ENCODE results near the gene HTR6. TPM values are rescaled to one million over a fixed set of nuclear protein-coding genes. Genes with fewer than 3 reads are reported as not detected.
"Not testable (repeated sequence)": the region's sequence is repeated elsewhere in the genome, so short reads cannot be mapped to it uniquely, and the experiment has no call there.

HTR6 gene
- polyA plus RNA-seq, 1 experiment: not detected

- ChIA-PET POLR2A (no interaction called here), CTCF (no interaction called here)
- peaks cover 13% of the 10 kb centered on the region for H3K36me3 ChIP-seq (ENCODE audit: control insufficient read depth, insufficient read depth, low read length)
- DNase-seq (ENCODE audit: low read depth): no peak
- TF ChIP-seq CTCF (IDR thresholded peaks at IDR 0.05; ENCODE audit: insufficient read depth, low read depth, low read length): no peak
- H3K4me3 ChIP-seq (ENCODE audit: low read depth, low read length): no peak overlapping the region
- H3K27me3 ChIP-seq (ENCODE audit: control insufficient read depth, insufficient read depth, low read length): no peaks in the 10 kb centered on the region
Observed at GRCh38 chr1:19623523-19623922, 41.2 kb upstream of the HTR6 start.

- no peak for TF ChIP-seq CTCF (IDR thresholded peaks at IDR 0.05; ENCODE audit: insufficient read depth, low read depth, low read length)
- Histone ChIP-seq H3K4me3 (ENCODE audit: low read depth, low read length) (no peak overlapping the region), H3K36me3 (ENCODE audit: control insufficient read depth, insufficient read depth, low read length) (peaks cover 13% of the 10 kb centered on the region), H3K27me3 (ENCODE audit: control insufficient read depth, insufficient read depth, low read length) (no peaks in the 10 kb centered on the region)
- CTCF ChIA-PET: no interaction called here
- DNase-seq (ENCODE audit: low read depth): no peak
- POLR2A ChIA-PET: no interaction called here
Observed at GRCh38 chr1:19625291-19625937, 39.3 kb upstream of the HTR6 start.

GRCh38 chr1:19628879-19629278 is 35.8 kb upstream of the HTR6 start:
- ChIA-PET CTCF (interaction anchor here (0.6 to 1.0 kb wide), 2 partner anchors 14 to 284 kb away, joined by 3 read pairs; no protein-coding TSS in a partner anchor), POLR2A (no interaction called here)
- TF ChIP-seq CTCF (IDR thresholded peaks at IDR 0.05; ENCODE audit: insufficient read depth, low read depth, low read length): no peak
- no peak overlapping the region for H3K4me3 ChIP-seq (ENCODE audit: low read depth, low read length)
- DNase-seq (ENCODE audit: low read depth): no peak
- H3K27me3 ChIP-seq (ENCODE audit: control insufficient read depth, insufficient read depth, low read length): no peaks in the 10 kb centered on the region
- peaks cover 12% of the 10 kb centered on the region for H3K36me3 ChIP-seq (ENCODE audit: control insufficient read depth, insufficient read depth, low read length)

GRCh38 chr1:19629357-19629756 is 35.3 kb upstream of the HTR6 start:
- no peak for DNase-seq (ENCODE audit: low read depth)
- Histone ChIP-seq H3K27me3 (ENCODE audit: control insufficient read depth, insufficient read depth, low read length) (no peaks in the 10 kb centered on the region), H3K4me3 (ENCODE audit: low read depth, low read length) (no peak overlapping the region), H3K36me3 (ENCODE audit: control insufficient read depth, insufficient read depth, low read length) (peaks cover 11% of the 10 kb centered on the region)
- POLR2A ChIA-PET: no interaction called here
- CTCF ChIA-PET: interaction anchor here (0.6 to 1.0 kb wide), 2 partner anchors 14 to 285 kb away, joined by 3 read pairs; no protein-coding TSS in a partner anchor
- no peak for TF ChIP-seq CTCF (IDR thresholded peaks at IDR 0.05; ENCODE audit: insufficient read depth, low read depth, low read length)

GRCh38 chr1:19630192-19630591 is 34.5 kb upstream of the HTR6 start:
- H3K27me3 ChIP-seq (ENCODE audit: control insufficient read depth, insufficient read depth, low read length); H3K4me3 ChIP-seq (ENCODE audit: low read depth, low read length); POLR2A ChIA-PET; DNase-seq (ENCODE audit: low read depth); H3K36me3 ChIP-seq (ENCODE audit: control insufficient read depth, insufficient read depth, low read length): not testable (repeated sequence)
- CTCF ChIA-PET: interaction anchor here (0.9 kb wide), 1 partner anchor 232 kb away, joined by 4 read pairs; no protein-coding TSS in a partner anchor

Measured in BJ (cell line).